Adrenal gland (tissue), 12 donors: Measurements from ENCODE around the gene SLC22A5. TPM values are rescaled to one million over a fixed set of nuclear protein-coding genes. Genes with fewer than 3 reads are reported as not detected.

ENCODE experiments used
- DNase-seq, 7 donors: peaks; one replicate each; pipeline ENCODE4 v3.0.0-alpha.2; 2019 to 2020
- H3K27ac ChIP-seq, 5 donors: fragments of 200-600 bp; sonication (generic) in 4 of 5; 1 replicate in 3 of 5; 2 replicates in 2 of 5; pipeline versions ENCODE4 v1.5.1 to v1.8.0; 2016 to 2020; ENCODE audit warnings: mild to moderate bottlenecking in 1 of 5
- H3K27me3 ChIP-seq: fragments of 200-600 bp; 2 replicates; pipeline ENCODE4 v1.8.0; 2021
- H3K36me3 ChIP-seq, 2 donors: fragments of 200-600 bp; replicated peaks in 1 of 2; 1 replicate in 1 of 2; 2 replicates in 1 of 2; pipeline versions ENCODE4 v1.5.1 to v1.8.0; 2018 to 2022
- H3K4me1 ChIP-seq, 2 donors: fragments of 200-600 bp; replicated peaks in 1 of 2; 1 replicate in 1 of 2; 2 replicates in 1 of 2; pipeline versions ENCODE4 v1.5.1 to v1.8.0; 2018 to 2021
- H3K4me3 ChIP-seq, 4 donors: fragments of 200-600 bp; sonication (generic) in 3 of 4; one replicate each; pipeline ENCODE4 v1.5.1; 2016 to 2018
- H3K9me3 ChIP-seq, 3 donors: fragments of 200-600 bp; sonication (generic) in 1 of 3; replicated peaks in 1 of 3; 1 replicate in 2 of 3; 2 replicates in 1 of 3; pipeline versions ENCODE4 v1.5.1 to v1.8.0; 2016 to 2021
- POLR2A ChIP-seq, 2 donors: fragments of 450-650 bp; IDR thresholded peaks; one replicate each; pipeline ENCODE4 v1.6.1; 2017; ENCODE audit warnings: antibody characterized with exemption in 2 of 2, mild to moderate bottlenecking in 2 of 2, moderate library complexity in 1 of 2
- WGBS, 4 donors: extraction: QIAGEN DNeasy Blood & Tissue Kit in 2 of 4; methylation state at CpG; one replicate each; pipeline versions ENCODE4 v1.1.5 to v1.1.7; 2013 to 2017; 5-methylcytosine and 5-hydroxymethylcytosine counted together
- intact Hi-C, 2 donors: fragments of 100-400 bp; cut with DNase I; formaldehyde crosslinking; loops; one replicate each; pipeline versions ENCODE4 v1.14.1 to v1.15.0; 2022 to 2023
- polyA plus RNA-seq, 3 donors: library from polyadenylated mRNA; stranded (reverse); fragments of 200-250 nt in 2 of 3; fragments of 350-450 nt in 1 of 3; fragmentation: Illumina TruSeq in 1 of 3; extraction: RNeasy Lipid Tissue Mini Kit (QIAGEN cat#74804) in 1 of 3; gene quantifications; one replicate each; pipeline ENCODE4 v1.2.3, GENCODE V29; 2013 to 2014
- total RNA-seq, 9 donors: library from RNA; depleted of rRNA in 4 of 9; stranded (reverse); fragments of >200 nt in 4 of 9; fragments of 120-200 nt in 1 of 9; fragmentation: NEBNext Ultra II Directional in 1 of 9; extraction: Animal tissue kit (Norgen Biotek cat#: 25700) in 1 of 9; gene quantifications; one replicate each; pipeline versions ENCODE4 v1.1.0 to v1.2.4, GENCODE V29; 2013 to 2023
- TF ChIP-seq, protein P1 (sequence below), 6 experiments: fragments of 450-650 bp in 4 of 6; fragments of 200-600 bp in 2 of 6; sonication (generic) in 1 of 6; IDR thresholded peaks; 1 replicate in 5 of 6; 2 replicates in 1 of 6; pipeline versions ENCODE4 v1.5.1 to v1.8.0; 2016 to 2021; ENCODE audit warnings: antibody characterized with exemption in 6 of 6, mild to moderate bottlenecking in 2 of 6, moderate library complexity in 1 of 6
- donor health status: healthy with polysubstance abuse.
- donor health status: Bipolar disorder and iron deficiency.
- donor health status: DM: yes; HTN: yes; CAD: no.
- donor health status: DM: no; HTN: no; CAD: no.
- donor health status: DM: no; HTN: no; CAD: no.
- donor health status: DM: yes; HTN: yes; CAD: no.

The SLC22A5 gene
- total and polyA plus RNA-seq, 12 donors, result 4.4 to 24.1 (median 13.7) TPM

DNA sequence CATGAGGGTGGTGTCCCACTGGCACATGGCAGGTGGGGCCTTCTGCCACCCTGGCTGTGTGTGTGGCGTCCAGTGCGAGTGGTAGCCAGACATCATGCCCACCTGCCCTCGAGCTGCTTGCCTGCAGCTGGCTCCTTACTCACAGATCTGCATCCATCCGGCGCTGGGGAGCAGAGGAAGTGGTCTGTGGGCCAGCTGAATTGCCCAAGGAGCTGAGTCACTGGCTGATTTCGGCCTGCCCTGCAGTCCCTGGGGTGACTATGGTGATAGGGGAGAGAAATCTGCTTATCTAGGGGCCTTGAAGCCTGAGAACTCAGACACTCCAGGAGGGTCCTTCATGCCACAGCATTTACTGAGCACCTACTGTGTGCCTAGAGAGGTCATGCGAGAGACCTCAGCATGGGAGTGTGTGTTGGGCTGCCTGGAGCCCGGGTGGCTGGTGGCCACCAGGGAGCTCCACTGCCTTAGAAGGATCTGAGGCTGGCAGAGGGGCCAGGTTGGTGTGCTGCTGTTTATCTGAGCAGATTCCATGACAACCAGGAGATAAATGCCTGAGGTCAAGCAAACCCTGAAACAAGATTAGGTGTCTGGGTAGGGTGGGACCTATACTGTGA lies 57.1 kb downstream of the SLC22A5 start:
- Histone ChIP-seq H3K9me3 (no peaks in the 10 kb centered on the region), H3K27me3 (no peaks in the 10 kb centered on the region), H3K4me1 (peaks cover 37 to 78% of the 10 kb centered on the region in 2 donors), H3K4me3 (no peak overlapping the region), H3K27ac (peak overlapping the region in 4 of 5 donors; percentile 48 to 89 (median 76)), H3K36me3 (no peaks in the 10 kb centered on the region)
- peak; percentile 60 to 92 (median 91) for DNase-seq
- 41 to 42% (median 42%) methylated on average over 8 of the region's 8 CpGs; no CpG with 5 or more reads in 1 of the 4 donors for WGBS, 4 donors
- TF ChIP-seq POLR2A (IDR thresholded peaks at IDR 0.05), result no peak
- TF ChIP-seq, protein P1, sequence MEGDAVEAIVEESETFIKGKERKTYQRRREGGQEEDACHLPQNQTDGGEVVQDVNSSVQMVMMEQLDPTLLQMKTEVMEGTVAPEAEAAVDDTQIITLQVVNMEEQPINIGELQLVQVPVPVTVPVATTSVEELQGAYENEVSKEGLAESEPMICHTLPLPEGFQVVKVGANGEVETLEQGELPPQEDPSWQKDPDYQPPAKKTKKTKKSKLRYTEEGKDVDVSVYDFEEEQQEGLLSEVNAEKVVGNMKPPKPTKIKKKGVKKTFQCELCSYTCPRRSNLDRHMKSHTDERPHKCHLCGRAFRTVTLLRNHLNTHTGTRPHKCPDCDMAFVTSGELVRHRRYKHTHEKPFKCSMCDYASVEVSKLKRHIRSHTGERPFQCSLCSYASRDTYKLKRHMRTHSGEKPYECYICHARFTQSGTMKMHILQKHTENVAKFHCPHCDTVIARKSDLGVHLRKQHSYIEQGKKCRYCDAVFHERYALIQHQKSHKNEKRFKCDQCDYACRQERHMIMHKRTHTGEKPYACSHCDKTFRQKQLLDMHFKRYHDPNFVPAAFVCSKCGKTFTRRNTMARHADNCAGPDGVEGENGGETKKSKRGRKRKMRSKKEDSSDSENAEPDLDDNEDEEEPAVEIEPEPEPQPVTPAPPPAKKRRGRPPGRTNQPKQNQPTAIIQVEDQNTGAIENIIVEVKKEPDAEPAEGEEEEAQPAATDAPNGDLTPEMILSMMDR (IDR thresholded peaks at IDR 0.05), result peak in 5 of 6 experiments; percentile 28 to 58 (median 40)
- intact Hi-C loops, result loop anchor here in 1 of 2 donors (10.0 kb wide), 1 partner anchor 58 kb away; no protein-coding TSS in a partner anchor

DNA sequence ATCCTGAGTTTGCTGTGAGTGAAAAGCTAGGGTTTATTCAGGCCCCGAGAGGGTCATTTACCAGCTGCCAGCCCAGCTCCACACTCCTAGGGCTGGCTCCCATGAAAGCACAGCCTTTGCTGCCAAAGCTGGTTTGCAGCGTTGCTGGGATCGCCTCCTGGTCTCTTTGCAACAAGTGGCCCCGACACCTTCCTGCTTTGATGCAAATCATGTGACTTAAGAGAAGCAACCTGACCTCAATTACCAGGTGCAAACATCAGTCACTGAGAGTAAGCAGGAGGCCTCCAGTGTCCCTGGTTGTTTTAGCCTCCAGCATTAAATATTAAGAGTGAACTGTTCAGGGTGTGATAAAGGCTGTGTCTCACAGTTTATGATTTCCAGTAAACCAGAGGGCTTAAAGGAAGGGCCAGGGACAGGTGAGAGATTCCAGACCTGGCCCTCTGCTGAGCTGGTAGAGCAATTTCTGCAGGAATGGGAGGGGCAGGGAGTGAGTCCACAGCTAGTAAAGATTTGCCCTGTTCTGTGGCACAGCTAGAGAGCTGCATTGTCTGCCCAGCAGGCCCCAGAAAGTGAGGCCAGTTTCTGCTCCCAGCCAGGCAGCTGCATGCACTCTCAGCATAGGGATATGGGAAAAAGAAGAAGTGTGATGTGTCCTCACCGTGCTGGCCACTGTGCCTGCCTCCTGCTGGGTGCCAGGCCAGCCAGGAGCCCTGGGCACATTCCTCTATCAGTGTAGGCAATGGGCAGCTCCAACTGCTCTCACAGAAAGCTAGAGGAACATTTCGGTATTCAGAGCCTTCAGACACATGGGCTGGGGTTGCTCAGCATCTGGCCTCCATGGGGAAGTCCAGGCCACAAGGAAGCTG lies 58.0 kb downstream of the SLC22A5 start:
- no peaks in the 10 kb centered on the region for H3K27me3 ChIP-seq
- H3K4me1 ChIP-seq, result peaks cover 36 to 72% of the 10 kb centered on the region in 2 donors
- peak in 6 of 7 donors; percentile 23 to 81 (median 39) for DNase-seq
- H3K4me3 ChIP-seq, result no peak overlapping the region
- 57 to 76% (median 64%) methylated on average over 5 to 6 of the region's 6 CpGs for WGBS, 4 donors
- no peaks in the 10 kb centered on the region for H3K36me3 ChIP-seq
- intact Hi-C loops, result loop anchor here in 1 of 2 donors (10.0 kb wide), 1 partner anchor 57 kb away; no protein-coding TSS in a partner anchor
- peak overlapping the region in 4 of 5 donors; percentile 48 to 89 (median 76) for H3K27ac ChIP-seq
- no peaks in the 10 kb centered on the region for H3K9me3 ChIP-seq
- TF ChIP-seq POLR2A (IDR thresholded peaks at IDR 0.05), result no peak
- TF ChIP-seq, protein P1 (IDR thresholded peaks at IDR 0.05), result no peak

DNA sequence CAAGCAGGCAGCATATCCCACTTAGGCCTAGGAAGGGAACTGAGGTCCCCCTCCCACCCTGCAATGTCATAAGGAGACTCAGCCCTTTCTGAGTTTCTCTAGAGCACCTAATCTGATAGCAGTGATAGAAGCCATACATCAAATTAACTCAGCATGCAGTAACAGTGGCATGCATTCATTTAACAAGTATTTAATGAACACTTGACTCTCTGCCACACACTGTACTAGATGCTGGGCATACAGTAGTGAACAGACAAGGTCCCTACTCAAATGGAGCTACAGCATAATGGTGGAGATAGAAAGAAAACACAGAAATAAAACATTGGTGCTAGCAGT lies 58.6 kb downstream of the SLC22A5 start:
- intact Hi-C loops, result loop anchor here in 1 of 2 donors (10.0 kb wide), 1 partner anchor 57 kb away; no protein-coding TSS in a partner anchor
- Histone ChIP-seq H3K27ac (peak overlapping the region in 4 of 5 donors; percentile 5 to 89 (median 76)), H3K4me3 (no peak overlapping the region), H3K27me3 (no peaks in the 10 kb centered on the region), H3K4me1 (peaks cover 30 to 66% of the 10 kb centered on the region in 2 donors), H3K36me3 (no peaks in the 10 kb centered on the region), H3K9me3 (no peaks in the 10 kb centered on the region)
- DNase-seq, result no peak
- TF ChIP-seq POLR2A (IDR thresholded peaks at IDR 0.05), result no peak
- TF ChIP-seq, protein P1 (IDR thresholded peaks at IDR 0.05), result no peak
